Vagina (tissue), 2 donors: ENCODE measurements around the gene TMEM163. TPM values are rescaled to one million over a fixed set of nuclear protein-coding genes. Genes with fewer than 3 reads are reported as not detected.

Source experiments
- DNase-seq, 2 donors: peaks; one replicate each; pipeline ENCODE4 v3.0.0-alpha.2; 2017; ENCODE audit errors: extremely low spot score in 2 of 2
- H3K27ac ChIP-seq: fragments of 200-600 bp; sonication (generic); one replicate; pipeline ENCODE4 v1.5.1; 2019
- H3K27me3 ChIP-seq: fragments of 200-600 bp; sonication (generic); one replicate; pipeline ENCODE4 v1.5.1; 2019
- H3K36me3 ChIP-seq, 2 donors: fragments of 200-600 bp; sonication (generic); one replicate each; pipeline ENCODE4 v1.5.1; 2017 to 2019
- H3K4me1 ChIP-seq: fragments of 200-600 bp; sonication (generic); one replicate; pipeline ENCODE4 v1.5.1; 2019
- H3K4me3 ChIP-seq, 2 donors: fragments of 200-600 bp; sonication (generic); 1 replicate in 1 of 2; 2 replicates in 1 of 2; pipeline ENCODE4 v1.5.1; 2016 to 2019
- H3K9me3 ChIP-seq: fragments of 200-600 bp; sonication (generic); one replicate; pipeline ENCODE4 v1.5.1; 2019
- POLR2A ChIP-seq, 2 donors: fragments of 450-650 bp; IDR thresholded peaks; one replicate each; pipeline ENCODE4 v1.6.1; 2017; ENCODE audit warnings: antibody characterized with exemption in 2 of 2, mild to moderate bottlenecking in 2 of 2, moderate library complexity in 2 of 2
- POLR2AphosphoS5 ChIP-seq, 2 donors: sonication (generic); formaldehyde crosslinking; IDR thresholded peaks; one replicate each; pipeline ENCODE4 v1.9.0; 2017; ENCODE audit warnings: antibody characterized with exemption in 2 of 2, mild to moderate bottlenecking in 2 of 2, low read depth in 1 of 2; ENCODE audit not compliant: insufficient read depth in 1 of 2
- intact Hi-C: fragments of 100-400 bp; cut with DNase I; formaldehyde crosslinking; loops from one replicate; pipeline ENCODE4 v1.15.1; 2023
- total RNA-seq: library from RNA; depleted of rRNA; stranded (reverse); fragments of >200 nt; gene quantifications from one replicate; pipeline ENCODE4 v1.2.3, GENCODE V29; 2016
- TF ChIP-seq, protein P1 (sequence below), 3 experiments: fragments of 450-650 bp in 2 of 3; fragments of 200-600 bp in 1 of 3; sonication (generic) in 1 of 3; IDR thresholded peaks; one replicate each; pipeline ENCODE4 v1.5.1; 2017 to 2019; ENCODE audit warnings: antibody characterized with exemption in 3 of 3, mild to moderate bottlenecking in 2 of 3, moderate library complexity in 2 of 3

TMEM163 gene
- total RNA-seq, 1 donor from 2014 or later: not detected

GRCh38 chr2:134505446-134505845, 213.4 kb downstream of the TMEM163 start:
- Histone ChIP-seq H3K4me3 (no peak overlapping the region), H3K27me3 (no peaks in the 10 kb centered on the region), H3K4me1 (no peaks in the 10 kb centered on the region), H3K9me3 (no peaks in the 10 kb centered on the region), H3K36me3 (no peaks in the 10 kb centered on the region), H3K27ac (no peak overlapping the region)
- TF ChIP-seq POLR2AphosphoS5 (IDR thresholded peaks at IDR 0.05; ENCODE audit: insufficient read depth in 1 of 2, low read depth in 1 of 2) (no peak), POLR2A (IDR thresholded peaks at IDR 0.05) (no peak)
- TF ChIP-seq, protein P1, sequence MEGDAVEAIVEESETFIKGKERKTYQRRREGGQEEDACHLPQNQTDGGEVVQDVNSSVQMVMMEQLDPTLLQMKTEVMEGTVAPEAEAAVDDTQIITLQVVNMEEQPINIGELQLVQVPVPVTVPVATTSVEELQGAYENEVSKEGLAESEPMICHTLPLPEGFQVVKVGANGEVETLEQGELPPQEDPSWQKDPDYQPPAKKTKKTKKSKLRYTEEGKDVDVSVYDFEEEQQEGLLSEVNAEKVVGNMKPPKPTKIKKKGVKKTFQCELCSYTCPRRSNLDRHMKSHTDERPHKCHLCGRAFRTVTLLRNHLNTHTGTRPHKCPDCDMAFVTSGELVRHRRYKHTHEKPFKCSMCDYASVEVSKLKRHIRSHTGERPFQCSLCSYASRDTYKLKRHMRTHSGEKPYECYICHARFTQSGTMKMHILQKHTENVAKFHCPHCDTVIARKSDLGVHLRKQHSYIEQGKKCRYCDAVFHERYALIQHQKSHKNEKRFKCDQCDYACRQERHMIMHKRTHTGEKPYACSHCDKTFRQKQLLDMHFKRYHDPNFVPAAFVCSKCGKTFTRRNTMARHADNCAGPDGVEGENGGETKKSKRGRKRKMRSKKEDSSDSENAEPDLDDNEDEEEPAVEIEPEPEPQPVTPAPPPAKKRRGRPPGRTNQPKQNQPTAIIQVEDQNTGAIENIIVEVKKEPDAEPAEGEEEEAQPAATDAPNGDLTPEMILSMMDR (IDR thresholded peaks at IDR 0.05): no peak
- intact Hi-C loops: no loop called here
- no peak for DNase-seq

DNA sequence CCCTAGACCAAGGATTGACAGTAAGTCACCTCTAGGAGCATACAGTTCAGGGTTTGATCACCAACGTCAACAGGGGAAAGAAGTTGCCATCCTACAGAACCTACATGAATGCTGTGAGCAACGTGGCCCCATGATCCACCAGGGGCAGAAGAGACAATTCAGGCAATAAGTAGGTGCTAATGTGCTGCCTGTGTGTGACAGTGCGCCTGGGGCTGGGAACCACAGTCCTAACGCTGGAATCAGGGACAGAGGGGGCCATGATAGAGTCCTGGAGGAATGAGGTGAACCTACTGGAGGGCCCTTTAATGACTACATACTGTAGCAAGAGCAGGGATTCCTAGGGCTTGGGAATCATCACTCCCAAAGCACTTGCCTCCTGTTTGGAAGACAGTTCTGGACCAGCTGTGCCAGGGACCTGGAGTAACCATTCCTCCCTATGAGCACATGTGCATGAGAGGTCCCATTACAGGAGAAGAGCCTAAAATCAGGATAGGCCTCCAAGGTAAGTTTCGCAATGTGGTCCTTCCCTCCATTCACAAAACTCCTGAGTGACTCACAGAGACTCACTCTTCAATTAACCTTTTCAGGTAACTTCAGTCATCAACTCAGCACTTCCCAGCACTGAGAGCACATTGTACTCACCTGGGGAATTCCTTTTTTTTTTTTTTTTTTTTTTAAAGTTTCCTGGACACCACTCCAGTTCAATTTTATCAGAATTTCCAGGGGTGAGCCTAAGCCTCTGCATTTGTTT, 214.0 kb downstream of the TMEM163 start:
- DNase-seq: no peak
- TF ChIP-seq POLR2AphosphoS5 (IDR thresholded peaks at IDR 0.05; ENCODE audit: insufficient read depth in 1 of 2, low read depth in 1 of 2) (no peak), POLR2A (IDR thresholded peaks at IDR 0.05) (no peak)
- TF ChIP-seq, protein P1 (IDR thresholded peaks at IDR 0.05): no peak
- H3K36me3 ChIP-seq: no peaks in the 10 kb centered on the region
- no peaks in the 10 kb centered on the region for H3K27me3 ChIP-seq
- H3K4me1 ChIP-seq: no peaks in the 10 kb centered on the region
- intact Hi-C loops: no loop called here
- no peaks in the 10 kb centered on the region for H3K9me3 ChIP-seq
- no peak overlapping the region for H3K4me3 ChIP-seq
- no peak overlapping the region for H3K27ac ChIP-seq

DNA sequence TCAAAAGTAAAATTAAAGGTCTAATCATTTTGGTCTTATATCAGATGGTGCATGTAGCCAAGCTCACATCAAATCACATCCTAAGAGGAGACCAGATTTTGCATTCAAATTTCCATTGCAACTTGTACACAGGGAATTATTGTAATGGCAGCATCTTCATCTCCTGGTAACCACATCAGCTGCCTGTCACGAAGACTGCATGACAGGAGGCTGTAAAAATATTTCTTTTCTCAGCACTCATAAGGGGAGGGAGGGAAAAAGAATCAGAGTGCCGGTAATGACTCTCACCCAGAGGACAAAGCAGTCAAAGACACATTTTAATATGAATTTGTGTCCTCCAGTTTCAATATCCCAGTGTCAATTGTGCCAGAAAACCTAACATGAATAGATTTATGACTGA, 216.7 kb downstream of the TMEM163 start:
- Histone ChIP-seq H3K27ac (no peak overlapping the region), H3K36me3 (no peaks in the 10 kb centered on the region), H3K4me1 (no peaks in the 10 kb centered on the region), H3K4me3 (no peak overlapping the region), H3K9me3 (no peaks in the 10 kb centered on the region), H3K27me3 (no peaks in the 10 kb centered on the region)
- intact Hi-C loops: no loop called here
- TF ChIP-seq, protein P1 (IDR thresholded peaks at IDR 0.05): no peak
- no peak for TF ChIP-seq POLR2AphosphoS5 (IDR thresholded peaks at IDR 0.05; ENCODE audit: insufficient read depth in 1 of 2, low read depth in 1 of 2)
- TF ChIP-seq POLR2A (IDR thresholded peaks at IDR 0.05): no peak
- DNase-seq: no peak

DNA sequence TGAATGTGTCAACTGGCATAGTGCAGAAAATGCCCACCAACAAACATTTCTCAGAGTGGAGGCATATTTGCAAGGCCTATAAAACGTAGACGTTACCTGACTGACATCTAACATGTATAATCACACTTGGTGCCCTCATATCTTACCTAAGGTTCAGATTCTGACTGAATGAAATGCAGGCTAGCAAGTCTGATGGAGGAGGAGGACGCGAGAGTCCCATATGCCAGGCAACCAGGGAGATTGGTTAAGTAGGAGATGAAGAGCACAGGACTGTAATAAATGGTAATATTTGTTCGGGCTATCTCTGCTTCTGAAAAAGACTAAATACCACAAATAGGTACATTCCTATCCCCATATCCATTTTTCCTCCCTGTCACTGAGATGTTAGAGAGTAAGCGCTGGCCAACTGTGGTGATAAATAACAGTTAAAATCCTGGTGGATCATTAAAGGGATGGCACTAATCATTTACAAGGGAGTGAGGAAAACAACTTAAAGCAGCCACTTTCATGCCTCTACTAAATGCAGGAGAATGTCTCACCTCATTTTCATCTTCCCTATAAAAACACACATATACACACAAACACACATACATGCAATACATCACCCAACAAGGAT, 217.2 kb downstream of the TMEM163 start:
- Histone ChIP-seq H3K36me3 (no peaks in the 10 kb centered on the region), H3K4me1 (no peaks in the 10 kb centered on the region), H3K4me3 (no peak overlapping the region), H3K9me3 (no peaks in the 10 kb centered on the region), H3K27me3 (no peaks in the 10 kb centered on the region), H3K27ac (no peak overlapping the region)
- intact Hi-C loops: no loop called here
- no peak for DNase-seq
- no peak for TF ChIP-seq POLR2AphosphoS5 (IDR thresholded peaks at IDR 0.05; ENCODE audit: insufficient read depth in 1 of 2, low read depth in 1 of 2)
- no peak for TF ChIP-seq POLR2A (IDR thresholded peaks at IDR 0.05)
- TF ChIP-seq, protein P1 (IDR thresholded peaks at IDR 0.05): no peak
